SH-SY5Y (cell line): ENCODE measurements around the gene BANP.

ENCODE experiments used
- GATA2 ChIP-seq: IDR thresholded peaks from 2 replicates; pipeline ENCODE4 v1.6.1; 2011; ENCODE audit warnings: mild to moderate bottlenecking, low read depth, low read length
- GATA3 ChIP-seq: IDR thresholded peaks from 2 replicates; pipeline ENCODE4 v1.6.1; 2011; ENCODE audit warnings: low read depth, mild to moderate bottlenecking, low read length, moderate library complexity

DNA sequence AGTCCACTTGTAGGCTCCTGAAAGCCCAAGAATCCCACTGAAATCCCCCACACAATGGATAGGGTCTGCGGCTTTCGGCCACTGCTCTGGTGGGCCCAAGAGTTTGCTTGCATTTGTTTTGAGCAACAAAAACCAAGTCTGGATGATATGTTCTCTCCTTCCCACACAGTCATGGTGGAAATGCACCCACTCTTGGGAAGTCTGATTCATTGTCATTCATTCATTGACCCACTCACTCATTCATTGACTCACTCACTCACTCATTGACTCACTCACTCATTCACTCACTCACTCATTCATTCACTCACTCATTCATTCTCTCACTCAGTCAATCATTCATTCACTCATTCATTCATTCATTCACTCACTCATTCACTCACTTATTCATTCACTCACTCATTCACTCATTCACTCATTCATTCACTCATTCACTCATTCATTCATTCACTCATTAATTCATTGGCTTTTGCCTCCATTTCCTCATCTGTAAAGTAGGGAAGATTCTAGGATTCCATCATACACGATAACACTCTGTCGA, 12.8 kb upstream of the BANP start:
- TF ChIP-seq GATA2: no peak
- TF ChIP-seq GATA3: no peak
